Measurements from ENCODE around the gene INPPL1. TPM values are rescaled to one million over a fixed set of nuclear protein-coding genes. Genes with fewer than 3 reads are reported as not detected.

INPPL1 gene
- total RNA-seq, 1 donor from 2014 or later: 77.6 TPM

- DNase-seq: no peak
These were observed 7.9 kb upstream of the INPPL1 start, which contains the start of gene FOLR2 for GRCh38 chr11:72216638-72217037. FOLR2 (plus strand) TSS chr11:72216794; CDS start chr11:72218585, 1,791 bp downstream.

GRCh38 chr11:72217841-72218240, 6.7 kb upstream of the INPPL1 start:
- no peak for DNase-seq

DNA sequence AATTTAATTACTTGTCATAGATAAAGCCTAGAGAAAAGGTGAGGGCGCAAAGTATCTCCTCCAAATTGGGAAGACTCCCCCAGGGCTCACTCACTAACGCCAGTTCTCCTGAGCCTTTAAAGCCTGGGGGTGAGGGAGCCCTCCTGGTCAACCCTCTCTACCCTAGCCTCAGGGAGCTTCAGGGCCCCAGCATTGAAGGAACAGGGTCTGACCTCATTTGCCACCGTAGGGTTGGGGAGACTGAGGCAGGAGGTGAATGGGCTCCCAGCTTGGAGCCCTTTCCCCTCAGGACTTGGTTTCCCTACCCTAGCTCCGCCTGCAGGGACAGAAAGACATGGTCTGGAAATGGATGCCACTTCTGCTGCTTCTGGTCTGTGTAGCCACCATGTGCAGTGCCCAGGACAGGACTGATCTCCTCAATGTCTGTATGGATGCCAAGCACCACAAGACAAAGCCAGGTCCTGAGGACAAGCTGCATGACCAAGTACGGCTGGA, 6.3 kb upstream of the INPPL1 start:
- DNase-seq: no peak

GRCh38 chr11:72220696-72221363, 3.7 kb upstream of the INPPL1 start:
- no peak for DNase-seq

- no peak for DNase-seq
These were observed 3.0 kb upstream of the INPPL1 start for GRCh38 chr11:72221386-72222075.

DNA sequence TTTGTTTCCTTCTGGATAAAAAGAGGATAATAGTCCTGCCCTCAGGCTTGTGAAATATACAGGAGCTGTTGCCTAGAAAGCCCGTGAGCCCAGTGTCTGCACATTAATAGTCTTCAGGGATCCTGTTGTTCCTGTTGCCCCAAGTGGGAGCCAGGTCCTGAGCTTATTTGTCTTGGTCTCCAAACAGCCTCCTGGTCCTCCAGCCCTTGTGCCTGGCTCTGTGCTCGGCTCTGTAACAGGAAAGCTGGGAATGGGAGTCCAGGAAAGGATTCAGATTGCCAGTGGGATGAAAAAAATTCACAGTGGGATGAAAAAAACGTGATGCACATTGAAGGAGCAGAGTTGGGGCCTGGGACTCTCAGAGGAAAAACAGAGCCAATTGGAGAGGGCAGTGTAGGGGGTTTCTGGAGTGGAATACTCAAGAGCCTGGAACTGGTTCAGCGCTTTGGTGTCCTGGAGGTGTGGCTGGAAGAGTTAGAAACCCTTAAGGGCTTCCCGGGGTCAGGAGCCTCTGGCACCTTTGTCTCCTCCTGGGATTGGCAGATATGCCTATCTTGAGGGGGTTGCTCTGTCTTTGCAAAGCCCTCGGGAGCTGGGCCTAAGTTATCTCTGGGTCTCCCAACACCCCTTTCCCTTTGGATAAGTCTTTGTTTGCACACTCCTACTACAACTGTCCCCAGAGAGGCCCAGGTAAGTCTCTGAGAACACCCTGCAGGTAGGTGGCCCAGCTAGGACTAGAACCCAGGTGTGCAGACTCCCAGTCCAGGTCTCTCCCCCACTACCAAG, 2.3 kb upstream of the INPPL1 start:
- DNase-seq: no peak

GRCh38 chr11:72222907-72223614, 1.5 kb upstream of the INPPL1 start:
- DNase-seq: peak; percentile 98

DNA sequence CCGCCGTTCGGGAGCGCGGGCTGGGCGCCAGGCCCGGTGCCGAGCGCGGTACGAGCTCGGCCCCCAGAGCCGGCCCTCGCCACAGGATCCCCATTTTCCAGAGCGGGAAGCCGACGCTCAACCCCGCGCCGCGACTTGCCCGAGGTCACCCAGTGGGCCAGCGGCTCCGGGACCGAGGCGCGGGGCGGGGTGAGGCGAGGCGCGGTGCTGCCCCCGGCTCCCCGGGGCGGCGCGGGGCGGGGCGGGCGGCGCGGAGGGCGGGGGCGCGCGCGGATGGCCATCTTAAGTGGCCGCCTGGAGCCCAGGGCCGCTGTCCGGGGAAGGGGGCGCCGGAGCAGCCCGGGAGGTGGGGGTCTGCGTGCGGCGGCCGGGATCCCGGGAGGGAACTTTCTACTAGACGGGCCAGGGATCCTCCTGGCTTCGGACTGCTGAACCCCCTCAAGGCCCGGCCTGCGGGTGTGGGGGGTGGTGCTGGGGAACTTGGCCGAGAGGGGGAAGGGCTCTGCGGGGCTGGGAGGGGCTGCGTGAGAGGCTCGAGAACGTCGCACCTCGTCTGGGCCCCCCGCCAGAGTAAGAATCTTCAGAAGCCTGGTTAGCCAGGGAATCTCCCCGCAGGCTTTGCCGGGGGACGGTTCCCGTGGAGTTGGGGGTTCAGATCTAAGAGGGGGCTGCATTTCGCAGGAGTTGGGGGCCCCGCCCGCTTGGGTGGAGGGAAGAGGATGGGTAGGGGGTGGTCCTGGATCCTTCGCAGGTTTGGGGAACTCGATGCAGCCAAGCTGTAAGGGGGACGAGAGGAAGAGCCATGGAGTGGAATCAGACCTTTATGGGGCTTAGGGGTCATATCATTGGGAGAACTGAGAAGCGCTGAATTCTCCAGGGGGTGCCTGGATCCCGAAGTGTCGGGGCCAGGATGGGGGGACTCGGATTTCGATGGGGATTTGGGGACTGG, 678 bp upstream of the INPPL1 start:
- DNase-seq: peak; percentile 91

- no peak for DNase-seq
These were observed 914 bp downstream of the INPPL1 start for GRCh38 chr11:72225411-72225951.

DNA sequence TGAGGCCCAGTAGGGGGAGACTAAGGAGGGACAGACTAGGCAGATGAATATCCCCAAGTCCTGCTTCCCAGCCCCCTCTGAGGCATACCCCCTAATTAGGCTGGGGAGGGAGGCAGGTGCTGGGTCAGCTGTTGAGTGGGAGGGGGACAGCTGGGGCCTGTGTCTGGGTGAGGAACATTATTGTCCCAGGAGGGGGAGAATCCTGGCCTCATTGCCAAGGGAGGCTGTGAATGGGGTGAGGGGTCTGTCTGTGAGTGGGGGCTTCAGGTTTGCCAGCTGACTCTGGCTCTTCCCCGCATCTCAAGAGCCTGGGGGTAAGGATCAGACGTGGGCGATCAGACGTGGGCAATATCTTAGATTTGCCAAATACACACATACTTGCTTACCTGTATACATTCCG, 2.1 kb downstream of the INPPL1 start:
- peak; percentile 71 for DNase-seq

DNA sequence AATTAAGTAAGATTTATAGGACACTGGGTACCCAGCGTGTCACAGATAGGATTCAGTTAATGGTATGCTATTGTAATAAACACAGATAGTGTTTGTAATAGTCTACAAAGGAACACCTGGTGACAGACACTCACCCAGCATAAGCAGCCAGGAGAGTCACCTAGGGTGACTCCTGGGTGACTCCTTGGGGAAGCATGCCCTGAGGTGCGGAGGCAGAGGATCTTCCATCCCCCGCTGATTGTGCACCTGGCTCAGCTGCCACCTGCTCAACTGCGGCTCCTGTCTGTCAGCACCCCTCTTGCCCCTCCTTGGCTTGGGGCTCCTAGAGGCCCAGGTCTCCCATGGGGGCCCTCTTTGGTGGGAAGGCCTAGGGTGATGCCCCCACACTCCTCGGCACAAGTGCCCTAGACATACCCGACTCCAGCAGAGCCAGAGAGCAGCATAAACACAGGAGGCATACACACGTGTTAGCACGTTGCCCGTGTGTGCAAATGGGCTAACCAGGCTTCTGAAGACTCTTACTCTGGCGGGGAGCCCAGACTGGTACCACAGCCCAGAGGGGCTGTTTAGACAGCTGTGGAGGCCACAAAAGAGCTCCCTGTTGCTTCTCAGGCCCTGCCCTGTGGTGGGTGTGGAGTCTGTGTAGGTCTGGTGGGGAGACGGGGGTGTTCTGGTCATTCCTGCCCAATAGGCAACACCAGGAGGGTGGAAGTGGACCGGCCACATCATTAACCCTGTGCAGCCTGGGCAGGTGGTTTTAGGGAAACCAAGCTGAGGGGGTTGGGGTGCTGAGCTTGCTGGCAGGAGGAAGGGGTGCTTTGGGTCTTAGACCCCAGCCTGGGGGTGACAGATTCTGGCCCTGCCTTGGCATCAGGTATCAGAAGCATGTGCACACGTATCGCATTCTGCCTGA, 3.0 kb downstream of the INPPL1 start:
- peak; percentile 88 for DNase-seq

- DNase-seq: peak; percentile 23
These were observed 3.8 kb downstream of the INPPL1 start for GRCh38 chr11:72228229-72228843.

GRCh38 chr11:72228844-72229231, 4.3 kb downstream of the INPPL1 start:
- DNase-seq: no peak

GRCh38 chr11:72229336-72229924, 4.9 kb downstream of the INPPL1 start:
- no peak for DNase-seq

- no peak for DNase-seq
These were observed 5.6 kb downstream of the INPPL1 start for GRCh38 chr11:72229925-72230763.

DNA sequence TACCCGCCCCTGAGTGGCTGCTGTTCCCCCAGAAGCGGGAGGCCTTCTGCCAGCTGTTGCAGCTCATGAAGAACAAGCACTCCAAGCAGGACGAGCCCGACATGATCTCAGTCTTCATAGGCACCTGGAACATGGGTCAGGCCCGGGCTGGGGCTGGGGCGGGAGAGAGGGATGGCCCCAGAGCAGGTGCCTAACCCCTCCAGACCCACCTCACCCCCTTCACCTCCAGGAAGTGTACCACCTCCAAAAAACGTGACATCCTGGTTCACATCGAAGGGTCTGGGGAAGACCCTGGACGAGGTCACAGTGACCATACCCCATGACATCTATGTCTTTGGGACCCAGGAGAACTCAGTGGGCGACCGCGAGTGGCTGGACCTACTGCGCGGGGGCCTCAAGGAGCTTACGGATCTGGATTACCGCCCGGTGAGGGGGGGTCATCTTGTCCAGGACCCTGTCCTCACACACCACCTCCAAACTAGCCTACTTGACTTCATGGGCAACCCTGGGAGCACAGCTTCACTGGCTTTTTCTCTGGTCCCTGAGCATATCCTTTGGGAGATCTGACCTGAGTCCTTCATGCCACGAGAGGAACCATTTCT, 6.3 kb downstream of the INPPL1 start:
- DNase-seq: no peak
